Naive B cell (primary cell): ENCODE data around the gene MITF. TPM values are rescaled to one million over a fixed set of nuclear protein-coding genes. Genes with fewer than 3 reads are reported as not detected.

ENCODE experiments used
- ATAC-seq, 2 donors: fragments of 150-1000 bp; cut with Tn5 transposase; 2 replicates each; pipeline ENCODE4 v1.10.0; 2021; ENCODE audit warnings: low read depth in 2 of 2, mild to moderate bottlenecking in 2 of 2, moderate library complexity in 2 of 2
- DNase-seq: peaks from one replicate; pipeline ENCODE4 v3.0.0; 2022
- H3K27ac Mint-ChIP-seq, 6 donors: one replicate each; pipeline ENCODE4 v1.8.0; 2020 to 2022; ENCODE audit warnings: mild to moderate bottlenecking in 6 of 6, mixed read lengths in 6 of 6, moderate library complexity in 5 of 6, inconsistent platforms in 2 of 6
- H3K27me3 Mint-ChIP-seq, 3 donors: one replicate each; pipeline ENCODE4 v1.8.0; 2021 to 2022; ENCODE audit warnings: mixed read lengths in 3 of 3, mild to moderate bottlenecking in 1 of 3
- H3K36me3 Mint-ChIP-seq, 2 donors: one replicate each; pipeline ENCODE4 v1.8.0; 2020 to 2022; ENCODE audit warnings: mixed read lengths in 2 of 2, inconsistent platforms in 1 of 2, mild to moderate bottlenecking in 1 of 2
- H3K4me1 Mint-ChIP-seq, 3 donors: one replicate each; pipeline ENCODE4 v1.8.0; 2020 to 2022; ENCODE audit warnings: mixed read lengths in 3 of 3, inconsistent platforms in 1 of 3, mild to moderate bottlenecking in 1 of 3, moderate library complexity in 1 of 3
- H3K4me3 Mint-ChIP-seq, 8 donors: one replicate each; pipeline ENCODE4 v1.8.0; 2020 to 2022; ENCODE audit warnings: mild to moderate bottlenecking in 8 of 8, mixed read lengths in 8 of 8, moderate library complexity in 8 of 8, inconsistent platforms in 2 of 8
- H3K9me3 Mint-ChIP-seq, 7 donors: one replicate each; pipeline ENCODE4 v1.8.0; 2020 to 2022; ENCODE audit warnings: mixed read lengths in 7 of 7, mild to moderate bottlenecking in 5 of 7, inconsistent platforms in 2 of 7, moderate library complexity in 1 of 7
- polyA plus RNA-seq, 6 donors: library from polyadenylated mRNA; unstranded; fragments of 300-500 nt; fragmentation: Illumina TruSeq; gene quantifications; one replicate each; pipeline ENCODE4 v1.2.3, GENCODE V29; 2021; ENCODE audit warnings: low read depth in 6 of 6

MITF gene
- polyA plus RNA-seq, 6 donors from 2014 or later, result 0.26 to 0.90 (median 0.32) TPM; not detected in 3

- Mint-ChIP-seq H3K9me3 (peaks cover 0 to 4% (median 0%) of the 10 kb centered on the region in 7 donors), H3K4me1 (peaks cover 7 to 22% (median 11%) of the 10 kb centered on the region in 3 donors), H3K4me3 (peak overlapping the region in 4 of 8 donors; percentile 8 to 52 (median 42)), H3K36me3 (peaks cover 0 to 8% of the 10 kb centered on the region in 2 donors), H3K27me3 (peaks cover 55 to 77% (median 70%) of the 10 kb centered on the region in 3 donors), H3K27ac (no peak overlapping the region)
- ATAC-seq (no peak), DNase-seq (no peak)
Observed at GRCh38 chr3:69738315-69738714, 949 bp upstream of the MITF start.

GRCh38 chr3:69738859-69739203, 433 bp upstream of the MITF start:
- Mint-ChIP-seq H3K4me1 (peaks cover 7 to 22% (median 11%) of the 10 kb centered on the region in 3 donors), H3K4me3 (peak overlapping the region in 6 of 8 donors; percentile 33 to 62 (median 52)), H3K27ac (no peak overlapping the region), H3K36me3 (peaks cover 0 to 8% of the 10 kb centered on the region in 2 donors), H3K9me3 (peaks cover 0 to 4% (median 0%) of the 10 kb centered on the region in 7 donors), H3K27me3 (peaks cover 60 to 79% (median 70%) of the 10 kb centered on the region in 3 donors)
- DNase-seq (no peak), ATAC-seq (no peak)

GRCh38 chr3:69740103-69741021, 1.1 kb downstream of the MITF start:
- DNase-seq (no peak), ATAC-seq (no peak)
- H3K9me3 Mint-ChIP-seq, result peaks cover 0 to 4% (median 0%) of the 10 kb centered on the region in 7 donors
- peaks cover 59 to 67% (median 62%) of the 10 kb centered on the region in 3 donors for H3K27me3 Mint-ChIP-seq
- peak overlapping the region in 7 of 8 donors; percentile 5 to 76 (median 40) for H3K4me3 Mint-ChIP-seq
- H3K36me3 Mint-ChIP-seq, result peaks cover 0 to 8% of the 10 kb centered on the region in 2 donors
- H3K4me1 Mint-ChIP-seq, result peaks cover 7 to 22% (median 11%) of the 10 kb centered on the region in 3 donors
- H3K27ac Mint-ChIP-seq, result no peak overlapping the region

GRCh38 chr3:69741032-69741767, 1.9 kb downstream of the MITF start:
- H3K27me3 Mint-ChIP-seq, result peaks cover 52 to 67% (median 55%) of the 10 kb centered on the region in 3 donors
- H3K4me1 Mint-ChIP-seq, result peaks cover 7 to 22% (median 11%) of the 10 kb centered on the region in 3 donors
- ATAC-seq, result no peak
- DNase-seq, result no peak
- H3K9me3 Mint-ChIP-seq, result peaks cover 0 to 4% (median 0%) of the 10 kb centered on the region in 7 donors
- no peak overlapping the region for H3K27ac Mint-ChIP-seq
- H3K36me3 Mint-ChIP-seq, result peaks cover 0 to 8% of the 10 kb centered on the region in 2 donors
- peak overlapping the region in 1 of 8 donors; percentile 33 for H3K4me3 Mint-ChIP-seq

GRCh38 chr3:69742391-69742790, 3.1 kb downstream of the MITF start:
- DNase-seq (no peak), ATAC-seq (no peak)
- Mint-ChIP-seq H3K27me3 (peaks cover 42 to 57% (median 46%) of the 10 kb centered on the region in 3 donors), H3K4me3 (no peak overlapping the region), H3K4me1 (peaks cover 7 to 22% (median 11%) of the 10 kb centered on the region in 3 donors), H3K36me3 (peaks cover 0 to 8% of the 10 kb centered on the region in 2 donors), H3K27ac (no peak overlapping the region), H3K9me3 (peaks cover 0 to 4% (median 0%) of the 10 kb centered on the region in 7 donors)

DNA sequence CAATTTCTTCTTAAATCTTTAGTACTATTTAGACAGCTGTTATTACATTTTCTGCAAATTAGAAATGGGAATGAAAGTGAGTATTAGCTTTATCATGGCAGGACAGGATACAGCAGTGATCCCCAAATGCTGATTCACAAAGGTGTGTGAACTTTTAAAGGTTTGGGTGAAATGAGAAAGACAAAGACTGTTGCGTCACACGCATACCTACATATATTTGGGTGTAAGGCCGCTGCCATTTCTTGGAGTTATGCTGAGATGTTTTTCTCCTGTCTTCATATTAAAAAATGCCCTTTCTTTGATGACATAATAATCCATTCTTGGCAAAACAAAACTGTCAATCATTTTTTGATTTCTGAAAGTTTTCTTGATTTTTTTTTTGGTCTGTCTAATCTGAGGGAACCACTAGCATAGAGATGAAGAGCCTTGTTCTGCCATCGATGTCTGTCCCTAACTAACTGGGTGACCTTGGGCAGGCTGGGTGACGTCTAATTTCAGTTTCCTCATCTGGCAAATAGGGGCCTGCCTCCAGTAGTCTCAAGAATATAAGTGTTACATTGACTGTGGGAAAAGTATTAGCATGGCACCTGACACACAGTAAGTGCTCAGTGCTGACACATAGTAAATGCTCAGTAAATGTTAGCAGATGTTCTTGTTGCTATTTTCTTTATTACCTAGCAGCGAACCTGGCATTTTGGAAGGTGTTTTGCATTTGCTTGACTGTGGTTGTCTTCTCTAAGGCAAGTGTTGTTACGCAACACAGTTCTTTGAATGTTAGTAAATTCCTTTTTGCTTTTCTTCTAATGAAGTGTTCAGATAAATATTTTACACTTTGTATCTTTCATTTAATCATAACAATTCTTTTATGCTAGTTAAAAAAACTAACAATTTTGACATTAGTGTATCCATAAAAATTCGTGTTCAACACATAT, 5.0 kb downstream of the MITF start:
- peaks cover 0 to 4% (median 0%) of the 10 kb centered on the region in 7 donors for H3K9me3 Mint-ChIP-seq
- no peak overlapping the region for H3K4me3 Mint-ChIP-seq
- H3K4me1 Mint-ChIP-seq, result peaks cover 3 to 17% (median 11%) of the 10 kb centered on the region in 3 donors
- peaks cover 27 to 40% (median 30%) of the 10 kb centered on the region in 3 donors for H3K27me3 Mint-ChIP-seq
- H3K27ac Mint-ChIP-seq, result no peak overlapping the region
- no peak for DNase-seq
- peaks cover 0 to 8% of the 10 kb centered on the region in 2 donors for H3K36me3 Mint-ChIP-seq
- ATAC-seq, result no peak

GRCh38 chr3:69745505-69745904, 6.2 kb downstream of the MITF start:
- H3K36me3 Mint-ChIP-seq, result peaks cover 0 to 8% of the 10 kb centered on the region in 2 donors
- no peak overlapping the region for H3K4me3 Mint-ChIP-seq
- DNase-seq (no peak), ATAC-seq (no peak)
- no peak overlapping the region for H3K27ac Mint-ChIP-seq
- H3K9me3 Mint-ChIP-seq, result peaks cover 0 to 4% (median 0%) of the 10 kb centered on the region in 7 donors
- H3K27me3 Mint-ChIP-seq, result peaks cover 21 to 31% (median 26%) of the 10 kb centered on the region in 3 donors
- H3K4me1 Mint-ChIP-seq, result peaks cover 2 to 9% (median 3%) of the 10 kb centered on the region in 3 donors

GRCh38 chr3:69746119-69746518, 6.9 kb downstream of the MITF start:
- Mint-ChIP-seq H3K9me3 (peaks cover 0 to under 1% (median 0%) of the 10 kb centered on the region in 7 donors), H3K36me3 (peaks cover 0 to 3% of the 10 kb centered on the region in 2 donors), H3K4me1 (peaks cover 0 to 3% (median 0%) of the 10 kb centered on the region in 3 donors), H3K27me3 (peaks cover 15 to 25% (median 20%) of the 10 kb centered on the region in 3 donors), H3K27ac (no peak overlapping the region), H3K4me3 (no peak overlapping the region)
- DNase-seq (no peak), ATAC-seq (no peak)

DNA sequence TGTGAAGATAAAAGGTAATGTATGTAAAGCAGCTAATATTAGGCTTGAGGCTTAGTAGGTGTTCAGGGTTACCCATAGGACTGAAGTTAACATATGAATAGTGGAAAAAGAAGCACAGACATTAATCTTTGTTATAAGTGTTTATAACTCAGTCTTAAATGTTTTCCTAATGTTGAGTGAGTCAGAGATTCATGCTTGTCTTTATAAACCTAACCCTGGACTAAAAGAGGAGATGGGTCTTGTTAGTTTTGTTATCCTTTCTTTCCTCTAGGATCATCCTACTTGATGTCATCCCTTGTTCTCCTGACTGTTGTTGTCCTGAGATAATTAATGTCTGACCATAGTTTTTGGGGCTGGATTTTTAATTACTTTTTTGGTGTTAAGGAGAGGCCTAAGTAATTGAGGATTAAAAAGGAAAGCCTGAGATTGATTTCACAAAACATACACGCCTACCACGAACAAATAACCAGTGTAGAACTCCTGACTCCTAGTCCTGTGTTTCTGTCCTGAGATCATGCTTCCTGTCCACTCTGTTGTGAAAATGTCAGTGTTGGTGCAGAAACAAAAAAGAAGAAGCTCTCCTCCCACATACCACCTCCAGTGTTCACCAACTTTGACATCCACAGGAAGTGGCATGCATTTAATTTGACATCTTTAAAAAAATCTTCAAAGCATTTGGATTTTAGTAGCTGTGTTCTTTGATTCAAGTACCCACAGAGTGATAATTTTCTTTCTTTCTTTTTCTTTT, 8.4 kb downstream of the MITF start:
- Mint-ChIP-seq H3K27ac (no peak overlapping the region), H3K4me3 (no peak overlapping the region), H3K36me3 (no peaks in the 10 kb centered on the region), H3K27me3 (peaks cover under 1 to 9% (median 5%) of the 10 kb centered on the region in 3 donors), H3K9me3 (peaks cover 0 to 9% (median 0%) of the 10 kb centered on the region in 7 donors), H3K4me1 (peaks cover 0 to 3% (median 0%) of the 10 kb centered on the region in 3 donors)
- no peak for DNase-seq
- no peak for ATAC-seq

- no peak for DNase-seq
- H3K27me3 Mint-ChIP-seq, result peaks cover 0 to 3% (median 3%) of the 10 kb centered on the region in 3 donors
- no peaks in the 10 kb centered on the region for H3K36me3 Mint-ChIP-seq
- no peak overlapping the region for H3K4me3 Mint-ChIP-seq
- peaks cover 0 to 3% (median 0%) of the 10 kb centered on the region in 3 donors for H3K4me1 Mint-ChIP-seq
- peaks cover 0 to 17% (median 3%) of the 10 kb centered on the region in 7 donors for H3K9me3 Mint-ChIP-seq
- no peak for ATAC-seq
- H3K27ac Mint-ChIP-seq, result no peak overlapping the region
Observed at GRCh38 chr3:69748503-69748902, 9.2 kb downstream of the MITF start.

- Mint-ChIP-seq H3K27ac (no peak overlapping the region), H3K4me3 (no peak overlapping the region), H3K27me3 (no peaks in the 10 kb centered on the region), H3K36me3 (no peaks in the 10 kb centered on the region), H3K9me3 (peaks cover 3 to 20% (median 4%) of the 10 kb centered on the region in 7 donors), H3K4me1 (peaks cover 0 to 3% (median 0%) of the 10 kb centered on the region in 3 donors)
- DNase-seq (no peak), ATAC-seq (no peak)
Observed at GRCh38 chr3:69749461-69749860, 10.2 kb downstream of the MITF start.

DNA sequence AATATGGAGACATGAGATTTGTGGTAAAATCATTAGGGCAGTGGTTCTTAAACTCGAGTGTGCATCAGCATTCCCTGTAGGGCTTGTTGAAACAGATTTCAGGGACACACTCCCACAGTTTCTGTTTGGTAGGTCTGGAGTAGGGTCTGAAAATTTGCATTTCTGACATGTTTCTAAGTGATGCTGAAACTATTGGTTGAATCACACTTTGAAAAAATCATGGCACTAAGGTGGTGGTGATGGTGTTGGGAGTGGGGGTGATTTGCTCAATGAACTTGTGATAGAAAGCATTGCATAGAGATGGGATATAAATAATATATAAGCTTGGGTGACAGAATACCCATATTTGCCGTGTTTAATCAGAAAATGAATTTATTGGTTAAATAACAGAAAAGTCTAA, 11.3 kb downstream of the MITF start:
- no peak for ATAC-seq
- H3K36me3 Mint-ChIP-seq, result no peaks in the 10 kb centered on the region
- no peak overlapping the region for H3K4me3 Mint-ChIP-seq
- no peak for DNase-seq
- no peaks in the 10 kb centered on the region for H3K27me3 Mint-ChIP-seq
- no peak overlapping the region for H3K27ac Mint-ChIP-seq
- H3K9me3 Mint-ChIP-seq, result peaks cover 3 to 20% (median 4%) of the 10 kb centered on the region in 7 donors
- H3K4me1 Mint-ChIP-seq, result peaks cover 0 to 3% (median 0%) of the 10 kb centered on the region in 3 donors
